22Rv1 (cell line): ENCODE measurements around the gene RBMS1.

Experiments
- H3K27ac ChIP-seq: fragments of 450-650 bp; 2 replicates; pipeline ENCODE4 v1.5.1; 2017
- CTCF ChIP-seq: fragments of 450-650 bp; IDR thresholded peaks from 2 replicates; pipeline ENCODE4 v1.5.1; 2017; ENCODE audit warnings: mild to moderate bottlenecking
- ZFX ChIP-seq: fragments of 450-650 bp; IDR thresholded peaks from 2 replicates; pipeline ENCODE4 v1.6.1; 2017; ENCODE audit warnings: antibody characterized with exemption, borderline replicate concordance

RBMS1 gene

DNA sequence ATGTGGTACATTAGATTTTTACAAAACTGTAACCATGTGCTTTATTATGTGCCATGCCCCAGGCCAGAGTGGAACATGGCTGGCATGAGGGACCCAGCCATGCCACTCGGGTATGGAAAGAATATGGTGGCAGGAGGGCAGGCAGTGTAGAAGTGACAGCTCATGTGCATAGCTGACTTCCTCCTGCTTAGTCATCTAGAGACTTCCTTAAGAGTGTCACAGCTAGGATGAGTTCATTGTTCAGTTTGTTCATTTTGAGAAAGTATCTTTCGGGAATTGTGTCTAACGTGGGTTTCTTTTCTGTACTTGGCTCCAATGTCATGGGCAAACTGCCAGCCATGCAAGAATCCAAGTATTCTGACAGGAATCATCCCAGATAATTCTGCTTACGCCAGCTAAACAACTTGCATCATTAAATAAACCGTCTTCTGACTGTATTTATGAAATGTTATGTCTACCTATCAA lies 199.2 kb downstream of the RBMS1 start:
- no peak overlapping the region for H3K27ac ChIP-seq
- TF ChIP-seq ZFX, result no peak
- TF ChIP-seq CTCF, result no peak

GRCh38 chr2:160293391-160294091 lies 200.1 kb downstream of the RBMS1 start:
- no peak overlapping the region for H3K27ac ChIP-seq
- no peak for TF ChIP-seq CTCF
- no peak for TF ChIP-seq ZFX

DNA sequence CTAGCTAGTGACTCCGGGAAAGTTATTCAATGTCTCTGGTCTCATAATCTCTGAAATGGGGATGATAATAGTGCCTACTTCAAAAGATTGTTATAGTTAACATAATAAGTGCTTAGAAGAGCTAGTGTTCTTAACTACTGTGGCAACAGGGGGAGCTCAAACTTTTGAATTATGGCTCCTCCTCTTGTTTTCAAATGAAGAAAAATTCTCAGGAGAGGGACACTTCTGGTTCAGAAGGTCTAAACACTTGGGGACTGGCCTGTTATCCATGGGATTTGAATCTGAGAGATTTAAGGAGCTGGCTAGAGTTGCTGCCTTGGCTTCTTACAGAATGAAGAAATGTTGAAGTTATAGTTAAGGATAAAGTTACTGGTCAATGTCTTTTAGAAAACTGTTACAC lies 201.4 kb downstream of the RBMS1 start:
- H3K27ac ChIP-seq, result no peak overlapping the region
- no peak for TF ChIP-seq ZFX
- TF ChIP-seq CTCF, result no peak

GRCh38 chr2:160291382-160291781 lies 202.2 kb downstream of the RBMS1 start:
- TF ChIP-seq ZFX, result no peak
- H3K27ac ChIP-seq, result no peak overlapping the region

DNA sequence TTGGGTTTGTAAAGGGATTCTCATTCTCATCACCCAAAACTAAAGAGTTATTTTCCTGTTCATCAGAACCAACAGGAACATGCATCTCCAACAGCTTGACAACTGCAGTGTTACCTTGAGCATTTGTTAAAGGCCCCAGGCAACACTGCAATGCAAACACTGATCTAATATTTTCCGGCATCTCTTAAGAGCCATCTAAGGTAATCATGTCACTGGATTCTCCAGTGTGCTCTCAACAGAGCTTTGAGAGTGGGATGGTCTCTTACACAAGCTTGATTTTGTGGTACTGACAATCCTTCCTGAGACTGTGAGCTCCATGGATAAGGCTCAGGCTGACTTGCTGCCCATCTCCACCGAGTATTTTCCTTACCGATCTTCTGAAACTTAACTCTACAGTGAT lies 203.0 kb downstream of the RBMS1 start:
- H3K27ac ChIP-seq, result no peak overlapping the region
- TF ChIP-seq ZFX, result no peak
- TF ChIP-seq CTCF, result no peak

DNA sequence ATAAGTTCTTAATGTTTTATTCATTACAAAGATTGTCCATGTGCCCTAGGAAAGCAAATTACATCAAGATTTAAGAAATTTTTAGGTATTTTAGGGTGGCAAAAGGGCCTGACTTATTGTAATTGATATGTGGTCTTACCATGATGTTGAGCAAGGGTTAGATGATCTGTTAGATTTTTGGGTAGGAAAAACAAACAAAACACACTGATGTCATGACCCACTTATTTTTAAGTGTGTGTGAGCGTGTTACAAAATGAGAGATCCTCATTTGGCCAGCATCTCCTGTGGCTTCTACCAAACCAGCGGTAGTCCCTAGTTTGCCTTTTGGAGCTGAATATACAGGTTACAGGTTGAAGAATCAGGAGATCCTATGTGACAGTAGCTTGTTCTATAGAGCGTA lies 203.8 kb downstream of the RBMS1 start:
- no peak overlapping the region for H3K27ac ChIP-seq
- no peak for TF ChIP-seq CTCF
- TF ChIP-seq ZFX, result no peak

GRCh38 chr2:160289126-160289525 lies 204.5 kb downstream of the RBMS1 start:
- no peak overlapping the region for H3K27ac ChIP-seq
- no peak for TF ChIP-seq ZFX
- no peak for TF ChIP-seq CTCF

GRCh38 chr2:160288324-160288723 lies 205.3 kb downstream of the RBMS1 start:
- no peak for TF ChIP-seq ZFX
- TF ChIP-seq CTCF, result no peak
- no peak overlapping the region for H3K27ac ChIP-seq
